H1 (cell line): ENCODE measurements around the gene CPD. TPM values are rescaled to one million over a fixed set of nuclear protein-coding genes. Genes with fewer than 3 reads are reported as not detected.

ENCODE experiments used
- RBBP5 ChIP-seq: IDR thresholded peaks from 2 replicates; pipeline ENCODE4 v1.7.1; 2012; ENCODE audit warnings: low read depth, mild to moderate bottlenecking, inconsistent platforms, low read length, moderate library complexity, borderline replicate concordance
- RFX5 ChIP-seq: IDR thresholded peaks from 2 replicates; pipeline ENCODE4 v1.6.1; 2011; ENCODE audit warnings: low read depth, low read length, improper control_type of control experiment, borderline replicate concordance
- TAF1 ChIP-seq: IDR thresholded peaks from 2 replicates; pipeline ENCODE4 v1.6.1; 2011; ENCODE audit warnings: mild to moderate bottlenecking, low read depth, low read length
- TAF7 ChIP-seq: optimal IDR thresholded peaks from 2 replicates; pipeline ENCODE3; 2011; ENCODE audit warnings: low read depth, mild to moderate bottlenecking, inconsistent platforms, low read length, moderate library complexity, borderline replicate concordance
- polyA plus RNA-seq, 7 experiments: library from polyadenylated mRNA; depleted of rRNA in 3 of 7; stranded (reverse) in 5 of 7; unstranded in 2 of 7; fragments of >200 nt in 5 of 7; fragments of 200-250 nt in 2 of 7; gene quantifications; 1 replicate in 5 of 7; 2 replicates in 1 of 7; 4 replicates in 1 of 7; pipeline versions ENCODE4 v1.2.1 to v1.2.3, GENCODE V29; 2011 to 2013; ENCODE audit warnings: missing spikeins in 2 of 7, mixed read lengths in 2 of 7
- total RNA-seq: library from RNA; stranded (reverse); fragmentation: NEBNext Ultra II Directional; extraction: Animal tissue kit (Norgen Biotek cat#: 25700); gene quantifications from 2 replicates; pipeline ENCODE4 v1.2.1, GENCODE V29; 2021

Gene CPD
- total and polyA plus RNA-seq, 2 of the 8 experiments (the other 6 are each of a cell fraction or from before 2014, with no cell fraction given), result 8.6 to 46.2 TPM

- TF ChIP-seq TAF7 (no peak), TAF1 (no peak), RFX5 (no peak), RBBP5 (no peak)
Observed at GRCh38 chr17:30368912-30369720, 9.6 kb upstream of the CPD start (continued).
